D721Med (cell line): ENCODE data around the gene TRPC6.

Experiments used
- DNase-seq: peaks from one replicate; pipeline ENCODE4 v3.0.0; 2011; ENCODE audit warnings: low spot score; ENCODE audit not compliant: insufficient read length
- FAIRE-seq: peaks from 2 replicates; lab custom pipeline; 2011; peaks lifted over from hg19 to GRCh38; lab: Jason Lieb, UNC
- CTCF ChIP-seq: IDR thresholded peaks from 2 replicates; pipeline ENCODE4 v1.5.1; 2012; ENCODE audit warnings: mild to moderate bottlenecking, control low read depth; ENCODE audit not compliant: insufficient read depth; ENCODE audit errors: missing control alignments

The TRPC6 gene

DNA sequence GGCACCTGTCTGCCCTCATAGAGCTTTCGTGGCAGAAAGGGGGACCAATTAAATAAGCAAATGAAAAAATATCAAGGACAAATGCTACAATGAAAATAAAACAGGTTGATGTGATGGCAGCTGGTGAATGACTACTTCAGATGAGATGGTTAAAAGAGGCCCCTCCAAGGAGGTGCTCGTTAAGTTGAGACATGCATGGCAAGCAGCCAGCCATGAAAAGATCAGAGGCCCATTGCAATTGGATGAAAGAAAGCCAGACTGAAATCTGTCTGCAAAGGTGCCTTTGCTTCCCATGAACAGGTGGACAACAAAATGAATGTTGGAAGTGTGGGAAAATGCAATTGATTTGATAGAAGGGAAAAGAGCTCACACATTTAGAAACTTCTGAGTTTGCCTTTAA, 848 bp upstream of the TRPC6 start:
- FAIRE-seq (no peak), DNase-seq (no peak)
- TF ChIP-seq CTCF: no peak

DNA sequence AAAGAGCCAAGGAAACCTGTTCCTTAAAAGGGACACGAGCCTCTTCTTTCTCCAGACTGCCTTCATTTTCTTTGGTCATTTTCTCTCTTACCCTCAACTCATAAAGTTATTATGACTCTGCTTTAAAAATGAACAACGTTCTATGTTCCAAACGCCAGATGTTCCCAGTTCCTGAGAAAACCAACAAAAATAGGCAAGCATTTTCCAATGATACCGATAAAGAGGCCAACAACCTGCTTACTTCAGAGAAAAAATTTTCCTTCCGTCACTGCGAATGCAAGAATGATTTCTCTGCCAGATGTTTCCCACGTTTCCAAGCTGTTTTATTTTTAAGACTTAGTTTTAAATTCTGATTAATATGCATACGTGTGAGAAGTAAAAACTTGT, 315 bp upstream of the TRPC6 start:
- DNase-seq: no peak
- FAIRE-seq: no peak
- no peak for TF ChIP-seq CTCF

DNA sequence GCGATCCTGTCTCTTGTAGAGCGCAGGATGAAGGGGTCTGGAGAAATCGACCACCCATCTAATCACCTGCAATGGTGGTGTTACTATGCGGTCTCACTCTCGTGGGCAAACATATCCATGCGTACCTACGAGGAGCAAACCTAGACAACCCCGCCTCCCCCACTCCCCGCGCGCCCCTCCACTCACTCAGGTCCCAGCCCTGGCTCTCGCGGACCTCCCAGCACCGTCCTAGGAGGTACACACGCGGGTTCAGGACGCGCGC, 887 bp downstream of the TRPC6 start:
- no peak for TF ChIP-seq CTCF
- DNase-seq (no peak), FAIRE-seq (no peak)

DNA sequence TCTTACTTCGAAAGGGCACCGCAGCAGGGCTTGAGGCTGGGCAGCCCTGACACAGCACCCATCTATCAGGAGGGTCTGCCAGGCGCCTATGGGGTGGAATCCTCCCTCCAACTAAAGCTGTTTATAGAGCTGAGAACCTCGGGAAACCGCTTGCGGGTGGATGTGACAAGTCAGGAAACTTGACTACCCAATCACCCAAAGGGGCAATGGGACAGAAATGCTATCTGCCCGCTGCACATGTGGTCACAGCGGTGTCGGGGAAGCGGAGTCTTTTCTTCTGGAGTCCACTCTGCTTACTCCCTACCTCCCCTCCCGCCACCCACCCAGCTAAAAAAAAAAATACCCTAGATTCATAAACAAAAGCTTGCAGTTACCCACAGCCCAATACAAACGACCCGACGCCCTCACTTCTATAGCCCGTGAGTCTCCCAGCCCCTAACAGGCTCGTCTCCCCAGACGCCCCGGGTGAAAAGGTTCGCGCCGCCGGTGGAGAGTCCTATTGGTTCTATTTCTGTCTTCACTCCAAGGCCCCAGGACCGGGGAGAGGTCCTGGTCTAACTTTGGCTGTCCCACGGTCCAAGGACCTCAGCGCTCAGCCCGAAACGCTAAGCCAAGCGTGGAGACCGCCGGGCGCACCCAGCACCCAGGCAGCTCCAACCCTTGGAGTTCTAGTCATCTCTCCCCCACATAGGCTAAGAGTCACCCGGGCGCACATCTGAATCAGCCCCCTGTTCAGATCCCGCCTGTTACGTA, 1.4 kb downstream of the TRPC6 start:
- FAIRE-seq: no peak
- no peak for TF ChIP-seq CTCF

GRCh38 chr11:101577461-101577860, 6.3 kb downstream of the TRPC6 start:
- no peak for DNase-seq
- TF ChIP-seq CTCF: no peak
- FAIRE-seq: no peak

More for the DNA sequence above, 1.4 kb downstream of the TRPC6 start:
- no peak for DNase-seq

- FAIRE-seq (no peak), DNase-seq (no peak)
- TF ChIP-seq CTCF: no peak
These were observed 7.4 kb downstream of the TRPC6 start for GRCh38 chr11:101576456-101576855.

- no peak for FAIRE-seq
- DNase-seq: no peak
- TF ChIP-seq CTCF: no peak
These were observed 8.9 kb downstream of the TRPC6 start for GRCh38 chr11:101574886-101575285.
